Stimulated activated memory B cell treated with anti-CD40 and anti-IgM and Interleukin-4, amounts not matched to agents 10 μg/mL and 1 μg/mL and 100 μg/mL, for 72 hours (primary cell): Measurements from ENCODE around the gene HS6ST1.
"Not testable (repeated sequence)": the region's sequence is repeated elsewhere in the genome, so short reads cannot be mapped to it uniquely, and the experiment has no call there.

Experiments used
- ATAC-seq: fragments of 150-1000 bp; cut with Tn5 transposase; 2 replicates; pipeline ENCODE4 v1.10.0; 2021
- H3K27ac Mint-ChIP-seq: one replicate; pipeline ENCODE4 v1.8.0; 2022; ENCODE audit warnings: mild to moderate bottlenecking, mixed read lengths
- H3K27me3 Mint-ChIP-seq: one replicate; pipeline ENCODE4 v1.8.0; 2022; ENCODE audit warnings: mixed read lengths
- H3K36me3 Mint-ChIP-seq: one replicate; pipeline ENCODE4 v1.8.0; 2022; ENCODE audit warnings: mixed read lengths
- H3K4me1 Mint-ChIP-seq: one replicate; pipeline ENCODE4 v1.8.0; 2022; ENCODE audit warnings: mixed read lengths
- H3K4me3 Mint-ChIP-seq: one replicate; pipeline ENCODE4 v1.8.0; 2022; ENCODE audit warnings: mild to moderate bottlenecking, moderate library complexity, mixed read lengths
- H3K9me3 Mint-ChIP-seq: one replicate; pipeline ENCODE4 v1.8.0; 2022; ENCODE audit warnings: mixed read lengths

Gene HS6ST1

DNA sequence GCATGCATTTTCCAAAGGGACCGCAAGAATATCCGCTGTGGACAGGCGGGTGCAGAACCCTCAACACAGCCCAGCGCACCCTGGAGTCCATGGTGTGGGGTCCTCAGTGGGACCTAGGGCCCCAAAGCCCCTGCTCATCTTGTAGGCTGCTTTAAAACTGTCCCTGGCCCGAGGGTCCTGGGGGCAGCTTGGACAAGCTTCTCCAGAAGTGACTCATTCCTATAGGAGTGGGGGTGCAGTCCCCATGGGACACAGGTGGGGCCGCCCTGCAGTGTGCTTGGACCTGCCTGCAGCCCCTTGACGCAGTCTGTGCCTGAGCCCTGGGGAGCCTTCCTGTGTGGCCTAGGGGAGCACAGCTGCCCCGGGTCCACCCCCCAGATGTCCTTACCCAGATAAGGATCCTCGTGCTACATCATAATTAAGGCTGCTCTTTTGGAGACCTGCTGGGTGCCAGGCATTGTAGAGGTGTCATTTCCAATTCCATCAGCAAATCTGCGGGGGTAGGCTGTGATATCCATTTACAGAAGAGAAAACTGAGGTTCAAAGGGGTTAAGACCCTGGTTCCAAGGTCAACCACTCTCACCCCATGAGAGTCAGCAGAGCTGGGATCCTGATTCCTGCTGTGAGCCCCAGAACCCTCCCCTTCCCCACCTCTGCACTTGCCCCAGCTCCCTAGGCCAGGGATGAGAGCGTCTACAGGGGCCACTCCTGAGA is 1.7 kb upstream of the HS6ST1 start:
- Mint-ChIP-seq H3K9me3 (no peaks in the 10 kb centered on the region), H3K4me1 (peaks cover 35% of the 10 kb centered on the region), H3K4me3 (peak overlapping the region; percentile 18), H3K36me3 (peaks cover 2% of the 10 kb centered on the region), H3K27me3 (peaks cover 8% of the 10 kb centered on the region), H3K27ac (peak overlapping the region; percentile 23)
- ATAC-seq: no peak

DNA sequence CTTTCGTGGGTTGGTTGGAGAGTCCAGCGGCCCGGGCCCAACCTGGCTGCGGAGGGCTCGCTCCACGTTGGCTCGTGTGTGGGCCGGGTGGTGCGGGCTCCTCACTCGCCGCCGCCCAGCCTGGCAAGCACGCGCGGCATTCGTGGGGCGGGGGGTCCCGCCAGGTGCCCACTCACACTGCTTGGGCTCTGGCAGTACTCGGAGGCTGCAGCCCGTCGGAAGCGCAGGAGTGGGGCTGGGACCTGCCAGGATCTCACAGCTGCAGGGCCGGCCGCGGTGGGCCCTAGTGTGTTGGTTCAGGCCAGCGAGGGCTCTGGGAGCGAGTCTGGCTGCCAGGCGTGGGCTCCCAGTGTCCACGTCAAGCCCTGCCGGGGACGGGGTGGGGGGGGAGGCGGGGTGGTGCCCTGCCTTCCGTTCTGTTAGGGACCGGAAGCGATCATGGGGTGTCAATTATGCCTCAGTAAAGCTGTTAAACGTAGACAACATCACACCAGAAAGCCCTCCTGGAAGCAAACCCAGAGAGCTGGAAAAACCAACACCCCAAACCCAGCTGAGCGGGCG is 1.0 kb upstream of the HS6ST1 start:
- no peak overlapping the region for H3K27ac Mint-ChIP-seq
- peak overlapping the region; percentile 59 for H3K4me3 Mint-ChIP-seq
- no peak for ATAC-seq
- H3K27me3 Mint-ChIP-seq: peaks cover 8% of the 10 kb centered on the region
- peaks cover 41% of the 10 kb centered on the region for H3K4me1 Mint-ChIP-seq
- peaks cover 7% of the 10 kb centered on the region for H3K36me3 Mint-ChIP-seq
- H3K9me3 Mint-ChIP-seq: no peaks in the 10 kb centered on the region

DNA sequence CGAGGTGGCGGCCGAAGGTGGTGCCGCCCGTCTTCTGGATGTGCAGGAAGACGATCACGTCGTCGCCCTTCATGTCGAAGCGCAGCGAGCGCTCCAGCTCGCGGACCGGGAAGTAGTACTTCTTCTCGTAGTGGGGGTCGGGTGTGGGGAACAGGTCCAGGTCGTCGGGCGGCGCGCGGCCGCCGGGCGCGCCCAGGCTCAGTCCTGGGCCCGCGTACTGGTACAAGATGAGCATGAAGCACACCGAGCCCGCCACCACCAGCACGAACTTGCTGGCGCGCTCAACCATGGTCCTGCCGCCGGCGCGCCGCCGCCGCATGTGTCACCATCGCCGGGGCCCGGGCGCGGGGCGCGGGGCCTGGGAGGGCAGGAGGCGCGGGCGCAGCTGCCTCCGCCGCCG is 423 bp downstream of the HS6ST1 start:
- not testable (repeated sequence) for H3K27ac Mint-ChIP-seq, H3K9me3 Mint-ChIP-seq, H3K27me3 Mint-ChIP-seq
- peaks cover 55% of the 10 kb centered on the region for H3K4me1 Mint-ChIP-seq
- peaks cover 13% of the 10 kb centered on the region for H3K36me3 Mint-ChIP-seq
- H3K4me3 Mint-ChIP-seq: peak overlapping the region; percentile 72
- peak; percentile 12 for ATAC-seq

DNA sequence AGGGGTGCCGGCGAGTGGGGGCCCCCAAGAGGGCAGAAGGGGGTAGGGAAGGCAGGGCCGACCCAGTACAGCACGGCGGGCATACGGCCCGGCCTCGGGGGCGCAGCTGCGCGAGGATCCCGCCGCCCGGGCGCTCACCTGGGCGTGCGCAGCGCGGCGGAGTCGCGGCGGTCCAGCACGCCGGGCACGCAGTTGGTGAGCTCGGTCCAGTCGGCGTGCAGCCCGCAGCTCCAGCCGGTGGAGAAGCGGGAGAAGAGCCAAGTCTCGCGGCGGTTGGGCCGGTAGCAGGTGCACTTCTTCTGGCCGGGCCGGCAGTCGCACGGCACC is 806 bp downstream of the HS6ST1 start:
- Mint-ChIP-seq H3K4me1 (peaks cover 59% of the 10 kb centered on the region), H3K36me3 (peaks cover 13% of the 10 kb centered on the region), H3K4me3 (peak overlapping the region; percentile 96), H3K27ac (peak overlapping the region; percentile 45)
- not testable (repeated sequence) for ATAC-seq, H3K9me3 Mint-ChIP-seq, H3K27me3 Mint-ChIP-seq

DNA sequence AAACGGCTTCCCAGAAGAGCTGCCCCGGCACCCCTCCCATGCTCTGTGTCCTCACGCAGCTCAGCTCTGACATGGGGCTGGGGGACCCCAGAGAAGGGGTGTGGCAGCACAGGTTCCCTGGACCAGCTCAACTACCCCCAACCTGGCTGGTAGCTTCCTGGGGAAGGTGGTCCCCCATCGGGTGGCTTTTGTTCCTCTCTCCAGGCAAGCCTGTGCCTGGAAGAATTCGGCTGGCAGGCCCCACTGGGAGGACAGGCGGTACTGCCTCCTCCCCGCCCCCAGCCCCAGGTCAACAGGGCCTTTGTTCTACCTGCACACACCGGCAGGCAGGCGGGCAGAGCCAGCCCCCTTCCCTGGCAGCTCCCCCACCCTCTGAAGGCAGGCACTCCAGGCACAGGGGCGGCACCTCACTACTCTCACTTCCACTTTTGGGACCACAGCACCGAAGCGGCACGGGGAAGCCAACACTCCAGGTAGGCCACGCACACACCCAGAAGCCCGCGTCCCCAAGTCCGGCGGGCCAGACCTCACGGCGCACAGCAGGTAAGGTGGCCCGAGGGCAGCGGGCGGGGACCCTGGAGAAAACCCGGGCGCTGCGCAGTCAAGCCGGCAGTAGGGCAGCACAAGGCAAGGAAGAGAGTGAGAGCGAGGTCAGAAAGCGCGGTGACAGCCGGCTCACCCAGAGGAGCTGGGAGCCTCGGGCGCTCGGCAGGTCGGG is 1.3 kb downstream of the HS6ST1 start:
- Mint-ChIP-seq H3K27me3 (peaks cover 8% of the 10 kb centered on the region), H3K27ac (peak overlapping the region; percentile 45), H3K9me3 (no peaks in the 10 kb centered on the region), H3K4me1 (peaks cover 61% of the 10 kb centered on the region), H3K4me3 (peak overlapping the region; percentile 96), H3K36me3 (peaks cover 13% of the 10 kb centered on the region)
- peak; percentile 81 for ATAC-seq

DNA sequence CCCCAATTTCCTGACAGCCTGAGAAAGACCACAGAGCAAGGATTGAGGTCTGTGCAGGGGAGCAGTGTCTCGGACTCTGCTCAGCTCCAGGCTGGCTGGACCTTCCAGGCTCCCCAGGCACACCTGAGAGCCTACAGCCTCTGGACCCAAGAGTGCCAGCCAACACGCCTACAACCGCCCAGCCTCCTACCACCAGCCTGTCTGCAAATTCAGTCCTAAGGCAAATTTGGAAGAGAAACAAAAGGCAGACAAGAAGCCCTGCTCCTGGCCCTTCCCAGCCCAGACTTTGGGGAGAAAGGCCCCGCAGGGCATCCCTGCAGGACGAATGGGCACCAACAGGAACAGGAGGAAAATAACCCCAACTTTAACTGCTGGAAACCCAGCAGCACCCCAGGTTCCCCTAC is 1.9 kb downstream of the HS6ST1 start:
- H3K27ac Mint-ChIP-seq: no peak overlapping the region
- peak overlapping the region; percentile 96 for H3K4me3 Mint-ChIP-seq
- peaks cover 66% of the 10 kb centered on the region for H3K4me1 Mint-ChIP-seq
- H3K36me3 Mint-ChIP-seq: peaks cover 13% of the 10 kb centered on the region
- H3K9me3 Mint-ChIP-seq: no peaks in the 10 kb centered on the region
- peaks cover 8% of the 10 kb centered on the region for H3K27me3 Mint-ChIP-seq
- ATAC-seq: no peak

DNA sequence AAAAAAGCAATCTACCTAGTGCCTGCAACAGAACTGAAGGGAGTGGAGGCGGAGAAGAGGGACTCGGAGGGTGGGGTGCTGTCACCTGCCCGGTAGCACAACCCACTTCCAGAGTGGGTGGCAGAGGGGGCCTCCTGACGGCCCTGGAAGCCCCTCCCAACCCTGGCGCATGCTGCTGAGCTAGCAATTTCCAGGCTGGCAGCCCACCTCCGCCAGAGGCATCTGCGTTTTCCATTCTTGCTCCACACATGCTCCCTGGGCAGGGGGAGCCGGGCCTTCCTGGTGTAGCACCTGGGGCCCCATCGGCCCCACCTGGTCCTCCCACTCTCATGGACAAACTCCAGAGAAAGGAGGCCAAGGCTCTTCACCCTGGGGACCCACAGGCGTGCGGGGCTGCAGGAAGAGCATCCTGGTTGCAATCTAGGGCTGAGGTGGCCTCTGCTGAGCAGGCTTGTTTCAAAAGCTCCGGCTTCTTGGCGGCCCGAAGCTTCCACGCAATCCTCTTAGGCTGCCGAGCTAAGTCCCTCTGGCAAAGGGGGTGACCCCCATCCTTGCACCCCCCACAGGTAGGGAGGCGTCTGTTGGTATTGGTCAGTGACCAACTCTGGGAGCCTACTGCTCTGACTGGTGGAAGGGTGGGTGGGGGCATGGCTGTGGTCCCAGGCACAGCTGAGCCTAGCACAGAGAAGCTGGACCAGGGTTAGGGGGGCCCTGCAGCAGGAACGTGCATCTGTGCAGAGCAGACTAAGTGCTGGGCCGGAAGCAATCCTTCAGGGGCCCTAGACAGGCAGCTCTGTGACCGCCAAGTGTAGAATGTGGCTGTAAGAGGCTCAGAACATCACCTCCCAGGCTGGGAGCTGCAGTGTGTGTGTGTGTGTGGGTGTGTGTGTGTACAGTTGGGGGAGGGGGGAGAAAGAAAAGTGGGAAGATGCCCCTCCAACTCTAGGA is 2.6 kb downstream of the HS6ST1 start:
- Mint-ChIP-seq H3K9me3 (no peaks in the 10 kb centered on the region), H3K4me1 (peaks cover 65% of the 10 kb centered on the region), H3K4me3 (peak overlapping the region; percentile 96), H3K27me3 (peaks cover 8% of the 10 kb centered on the region), H3K27ac (no peak overlapping the region), H3K36me3 (peaks cover 13% of the 10 kb centered on the region)
- no peak for ATAC-seq

DNA sequence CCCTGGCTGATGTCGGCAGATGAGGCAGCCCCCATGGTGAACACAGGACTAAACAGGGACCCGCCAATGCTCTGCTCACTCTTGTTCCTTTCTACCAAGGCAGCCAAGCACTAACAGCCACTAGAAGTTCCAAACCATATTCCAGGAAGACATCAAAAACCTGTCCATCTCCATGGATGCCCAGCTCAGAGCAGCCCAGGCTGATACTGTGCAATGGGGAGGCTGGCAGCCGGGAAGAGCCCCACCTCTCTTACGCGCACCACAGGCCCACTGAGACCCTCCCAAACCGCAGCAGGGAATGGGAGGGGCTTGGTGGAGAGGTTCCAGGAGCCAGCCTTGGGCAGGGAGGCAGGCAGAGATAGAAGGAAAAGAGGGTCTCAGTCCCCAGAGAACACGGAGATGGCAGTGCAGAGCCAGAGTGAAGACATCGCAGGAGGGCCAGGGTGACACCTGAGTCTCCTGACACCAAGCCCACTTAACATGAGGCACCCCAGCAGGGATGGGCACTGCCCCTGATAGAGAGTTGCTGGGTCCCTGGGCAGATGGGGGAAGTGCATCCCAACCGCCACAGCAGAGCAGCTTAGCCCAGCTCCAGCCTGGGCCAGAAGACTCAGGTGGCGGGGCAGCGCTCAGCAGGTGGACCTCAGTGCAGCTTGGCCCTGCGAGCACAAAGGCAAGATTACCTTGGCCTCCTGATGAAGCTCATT is 3.4 kb downstream of the HS6ST1 start:
- Mint-ChIP-seq H3K4me1 (peaks cover 62% of the 10 kb centered on the region), H3K27ac (no peak overlapping the region), H3K4me3 (no peak overlapping the region), H3K36me3 (peaks cover 13% of the 10 kb centered on the region), H3K9me3 (no peaks in the 10 kb centered on the region), H3K27me3 (peaks cover 1% of the 10 kb centered on the region)
- no peak for ATAC-seq

DNA sequence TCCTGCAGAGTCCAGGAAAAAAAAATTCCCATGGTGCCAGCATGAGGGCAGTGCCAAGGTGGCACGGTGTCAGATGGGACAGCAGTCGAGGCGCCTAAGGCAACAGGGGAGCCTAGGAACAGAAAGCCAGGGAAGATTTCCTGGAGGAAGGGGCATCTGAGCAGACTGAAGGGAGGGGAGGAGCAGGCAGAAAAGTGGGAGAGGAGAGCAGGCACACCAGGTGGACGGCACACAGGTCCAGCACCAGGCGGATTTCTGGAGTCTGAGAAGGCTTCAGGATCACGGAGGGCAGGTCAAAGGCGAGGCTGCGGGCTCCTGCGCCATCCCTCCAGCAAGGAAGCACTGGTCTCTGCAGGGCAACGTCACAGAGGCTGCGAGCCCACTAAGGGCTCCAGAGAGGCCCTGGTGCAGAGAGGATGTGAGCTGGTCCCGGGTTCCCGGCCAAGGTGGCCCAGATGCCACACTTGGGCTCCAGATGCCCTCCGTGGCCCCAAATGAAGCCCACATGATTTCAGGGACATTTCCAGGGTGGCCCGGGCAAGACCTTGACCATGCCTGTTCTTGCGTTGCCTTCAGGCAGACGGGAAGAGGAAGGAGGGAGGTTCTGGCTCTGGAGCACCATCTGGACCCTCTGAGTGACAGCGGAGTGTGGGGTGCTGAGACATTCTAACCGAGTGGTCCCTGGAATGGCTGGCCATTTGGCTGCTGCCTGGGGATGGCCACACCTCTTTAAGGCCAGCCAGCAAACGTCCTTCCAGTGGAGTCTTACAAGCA is 4.1 kb downstream of the HS6ST1 start:
- Mint-ChIP-seq H3K4me1 (peaks cover 67% of the 10 kb centered on the region), H3K27ac (no peak overlapping the region), H3K4me3 (no peak overlapping the region), H3K9me3 (no peaks in the 10 kb centered on the region), H3K27me3 (no peaks in the 10 kb centered on the region), H3K36me3 (peaks cover 13% of the 10 kb centered on the region)
- ATAC-seq: no peak

DNA sequence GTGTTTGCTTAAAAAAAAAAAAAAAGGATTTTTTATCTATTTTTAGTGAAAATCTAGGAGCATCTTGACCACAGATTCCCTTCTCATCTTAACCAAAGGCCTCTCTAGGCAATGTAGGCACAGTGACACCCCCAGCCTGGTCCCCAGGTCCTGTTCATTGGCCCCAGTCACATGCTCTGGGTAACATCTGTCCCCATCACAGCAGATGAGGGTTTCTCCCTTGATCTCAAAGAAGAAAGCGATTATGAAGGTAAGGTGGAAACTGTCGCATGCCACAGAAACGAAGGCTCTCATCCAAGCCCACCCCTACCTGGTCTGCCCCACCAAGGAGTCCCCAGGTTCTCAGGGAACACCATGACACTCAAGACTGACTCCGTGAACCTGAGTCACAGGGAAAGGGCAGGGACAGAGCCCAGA is 4.7 kb downstream of the HS6ST1 start:
- ATAC-seq: no peak
- Mint-ChIP-seq H3K9me3 (no peaks in the 10 kb centered on the region), H3K4me1 (peaks cover 73% of the 10 kb centered on the region), H3K27ac (no peak overlapping the region), H3K36me3 (peaks cover 13% of the 10 kb centered on the region), H3K27me3 (no peaks in the 10 kb centered on the region), H3K4me3 (no peak overlapping the region)

DNA sequence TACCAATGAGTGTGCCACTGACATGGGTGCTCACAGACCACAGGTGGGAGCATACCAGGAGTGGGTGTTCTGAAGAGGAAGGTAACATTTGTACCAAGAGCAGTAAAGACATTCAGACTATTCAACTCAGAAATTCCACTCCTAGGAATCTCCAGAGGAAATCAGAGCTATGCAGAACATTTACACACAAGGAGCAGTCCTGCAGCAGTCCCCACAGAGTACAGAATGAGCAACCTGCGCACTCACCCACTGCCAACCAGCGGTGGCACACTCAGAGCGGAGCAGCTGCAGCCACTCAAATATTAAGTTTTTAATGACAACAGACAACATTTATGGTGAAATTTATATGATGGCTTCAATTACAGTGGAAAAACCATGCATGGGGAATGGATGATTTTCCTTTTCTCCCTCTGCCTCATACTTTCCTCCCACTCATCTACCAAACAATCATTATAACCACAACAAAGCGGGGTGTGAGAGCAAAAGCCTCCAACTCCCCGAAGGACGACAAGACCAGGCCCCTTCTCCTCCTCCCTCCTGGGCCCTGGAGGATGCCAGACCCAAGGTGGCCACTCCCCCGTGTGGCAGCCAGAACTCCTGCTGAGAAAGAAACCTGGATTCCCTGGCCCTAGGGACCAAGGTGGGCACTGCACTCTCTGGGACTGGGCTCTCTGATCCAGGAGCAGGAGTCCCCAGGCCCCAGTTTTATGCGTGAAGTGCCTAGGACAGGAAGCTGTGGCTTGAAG is 5.4 kb downstream of the HS6ST1 start:
- Mint-ChIP-seq H3K4me1 (peaks cover 74% of the 10 kb centered on the region), H3K36me3 (peaks cover 13% of the 10 kb centered on the region), H3K27me3 (no peaks in the 10 kb centered on the region), H3K27ac (no peak overlapping the region), H3K9me3 (no peaks in the 10 kb centered on the region), H3K4me3 (no peak overlapping the region)
- no peak for ATAC-seq

DNA sequence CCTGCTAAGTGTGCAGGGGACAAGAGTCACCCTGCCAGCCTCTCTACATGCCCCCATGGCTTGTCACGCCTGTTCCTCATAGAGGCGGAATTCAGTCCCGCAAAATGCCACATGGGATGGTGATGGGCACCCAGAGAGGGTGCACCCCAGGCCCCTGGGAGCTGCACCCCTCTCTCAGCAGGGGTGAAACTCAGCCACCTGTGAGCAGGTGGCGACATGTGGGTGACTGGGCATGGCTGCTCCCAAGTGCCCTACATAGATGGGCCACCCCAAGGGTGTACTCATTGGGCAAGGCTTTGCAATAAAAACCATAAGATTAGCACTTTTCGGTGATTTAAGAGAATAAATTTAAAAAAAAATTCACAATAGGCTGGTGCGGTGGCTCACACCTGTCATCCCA is 6.3 kb downstream of the HS6ST1 start:
- H3K4me3 Mint-ChIP-seq: no peak overlapping the region
- no peaks in the 10 kb centered on the region for H3K9me3 Mint-ChIP-seq
- no peak overlapping the region for H3K27ac Mint-ChIP-seq
- H3K36me3 Mint-ChIP-seq: peaks cover 13% of the 10 kb centered on the region
- ATAC-seq: no peak
- peaks cover 78% of the 10 kb centered on the region for H3K4me1 Mint-ChIP-seq
- H3K27me3 Mint-ChIP-seq: no peaks in the 10 kb centered on the region

DNA sequence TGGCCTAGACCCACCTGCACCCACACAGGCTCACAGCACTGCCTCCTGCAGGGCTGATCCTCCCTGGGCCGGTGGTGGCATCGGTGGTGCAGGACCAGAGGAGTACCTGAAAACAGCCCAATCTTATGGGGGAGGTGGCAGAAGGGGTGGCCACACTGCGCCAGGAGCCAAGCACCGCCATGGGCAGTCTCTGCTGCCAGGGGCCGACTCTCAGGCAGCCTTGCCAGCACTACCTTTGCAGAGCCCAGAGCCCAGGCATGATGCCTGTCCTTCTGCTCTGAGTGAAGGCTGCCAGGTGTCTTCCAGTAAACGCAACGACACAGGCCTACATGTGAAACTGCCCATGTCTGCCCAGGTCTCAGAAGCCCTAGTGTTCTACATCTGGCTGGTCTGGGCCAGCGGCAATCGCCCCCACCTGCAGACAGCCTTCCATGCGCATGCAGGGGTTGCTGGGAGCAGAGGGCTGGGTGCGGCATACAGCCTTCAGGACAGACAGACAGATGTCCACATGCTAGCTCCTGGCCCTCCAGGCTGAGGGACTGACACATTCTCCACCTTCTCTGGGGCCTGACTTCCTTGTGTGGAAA is 6.8 kb downstream of the HS6ST1 start:
- no peak overlapping the region for H3K4me3 Mint-ChIP-seq
- no peak for ATAC-seq
- peaks cover 77% of the 10 kb centered on the region for H3K4me1 Mint-ChIP-seq
- no peak overlapping the region for H3K27ac Mint-ChIP-seq
- H3K36me3 Mint-ChIP-seq: peaks cover 13% of the 10 kb centered on the region
- no peaks in the 10 kb centered on the region for H3K27me3 Mint-ChIP-seq
- no peaks in the 10 kb centered on the region for H3K9me3 Mint-ChIP-seq
